Keratinocyte (primary cell): Measurements from ENCODE around the gene HELZ. TPM values are rescaled to one million over a fixed set of nuclear protein-coding genes. Genes with fewer than 3 reads are reported as not detected.

Experiments used
- DNase-seq: peaks from one replicate; pipeline ENCODE4 v3.0.0-alpha.2; 2011; ENCODE audit warnings: low read depth, missing footprints, low spot score
- FAIRE-seq: peaks from 2 replicates; lab custom pipeline; 2011; peaks lifted over from hg19 to GRCh38; lab: Jason Lieb, UNC
- H2AFZ ChIP-seq: 2 replicates; pipeline ENCODE4 v1.6.0; 2012; ENCODE audit warnings: low read length, control low read depth, inconsistent platforms; ENCODE audit not compliant: control insufficient read depth
- H3K27ac ChIP-seq: 2 replicates; pipeline ENCODE4 v1.5.1; 2011; ENCODE audit warnings: low read length; ENCODE audit not compliant: control insufficient read depth, insufficient read depth
- H3K27me3 ChIP-seq: 3 replicates; pipeline ENCODE4 v1.6.0; 2011; ENCODE audit warnings: low read length; ENCODE audit not compliant: control insufficient read depth, insufficient read depth; ENCODE audit errors: extremely low read depth
- H3K36me3 ChIP-seq, 2 experiments: 2 replicates in 1 of 2; 3 replicates in 1 of 2; pipeline ENCODE4 v1.5.1; 2011; ENCODE audit warnings: low read length in 2 of 2, mild to moderate bottlenecking in 1 of 2; ENCODE audit not compliant: control insufficient read depth in 2 of 2, insufficient read depth in 2 of 2; ENCODE audit errors: extremely low read depth in 1 of 2
- H3K4me1 ChIP-seq: 3 replicates; pipeline ENCODE4 v1.5.1; 2011; ENCODE audit warnings: low read length; ENCODE audit not compliant: control insufficient read depth, insufficient read depth; ENCODE audit errors: extremely low read depth
- H3K4me2 ChIP-seq: 3 replicates; pipeline ENCODE4 v1.6.0; 2011; ENCODE audit warnings: low read depth, low read length; ENCODE audit not compliant: control insufficient read depth, insufficient read depth; ENCODE audit errors: extremely low read depth
- H3K4me3 ChIP-seq, 3 experiments: fragments of 200-600 bp in 1 of 3; sonication (generic) in 1 of 3; 2 replicates in 2 of 3; 3 replicates in 1 of 3; pipeline ENCODE4 v1.5.1; 2011 to 2016; ENCODE audit warnings: low read length in 3 of 3, mild to moderate bottlenecking in 3 of 3, control low read depth in 2 of 3, inconsistent platforms in 1 of 3, low read depth in 1 of 3, mixed read lengths in 1 of 3, mixed run types in 1 of 3, moderate library complexity in 1 of 3; ENCODE audit not compliant: control insufficient read depth in 2 of 3, insufficient read depth in 2 of 3; ENCODE audit errors: extremely low read depth in 1 of 3
- H3K79me2 ChIP-seq: 2 replicates; pipeline ENCODE4 v1.6.0; 2012; ENCODE audit warnings: low read length; ENCODE audit not compliant: control insufficient read depth, insufficient read depth
- H3K9ac ChIP-seq: 3 replicates; pipeline ENCODE4 v1.6.0; 2011; ENCODE audit warnings: low read length; ENCODE audit not compliant: control insufficient read depth, insufficient read depth; ENCODE audit errors: extremely low read depth
- H3K9me1 ChIP-seq: 3 replicates; pipeline ENCODE4 v1.6.0; 2011; ENCODE audit warnings: low read length; ENCODE audit not compliant: control insufficient read depth, insufficient read depth; ENCODE audit errors: extremely low read depth
- H3K9me3 ChIP-seq: 2 replicates; pipeline ENCODE4 v1.5.1; 2012; ENCODE audit warnings: low read depth, low read length; ENCODE audit not compliant: control insufficient read depth
- H4K20me1 ChIP-seq: 3 replicates; pipeline ENCODE4 v1.6.0; 2011; ENCODE audit warnings: low read length; ENCODE audit not compliant: control insufficient read depth, insufficient read depth; ENCODE audit errors: extremely low read depth
- EZH2 ChIP-seq: IDR thresholded peaks from one replicate; pipeline ENCODE4 v1.6.1; 2012; ENCODE audit warnings: inconsistent platforms, mild to moderate bottlenecking, low read length, moderate library complexity
- dilution Hi-C: fragments of 300-500 bp; cut with MboI; formaldehyde crosslinking; loops from one replicate; pipeline ENCODE4 v1.7.0; 2020; ENCODE audit warnings: low sequenced_read_pairs; ENCODE audit not compliant: extremely low pct_ligation_motif_present
- polyA plus RNA-seq, 5 experiments: library from polyadenylated mRNA; depleted of rRNA in 3 of 5; stranded (reverse) in 3 of 5; stranded (forward) in 1 of 5; unstranded in 1 of 5; fragments of >200 nt; gene quantifications; 1 replicate in 1 of 5; 2 replicates in 3 of 5; 3 replicates in 1 of 5; pipeline versions ENCODE4 v1.2.1 to v1.2.3, GENCODE V29; 2011 to 2012; ENCODE audit warnings: missing spikeins in 2 of 5, low read depth in 1 of 5, low replicate concordance in 1 of 5
- TF ChIP-seq, protein P1 (sequence below), 3 experiments: IDR thresholded peaks in 1 of 3; conservative IDR thresholded peaks in 1 of 3; optimal IDR thresholded peaks in 1 of 3; 2 replicates in 2 of 3; 3 replicates in 1 of 3; pipeline versions ENCODE3 to v1.5.1; 2011; ENCODE audit warnings: low read length in 3 of 3, mild to moderate bottlenecking in 3 of 3, moderate library complexity in 2 of 3, control low read depth in 1 of 3, inconsistent platforms in 1 of 3; ENCODE audit not compliant: insufficient read depth in 2 of 3; ENCODE audit errors: extremely low read depth in 1 of 3

HELZ gene
- polyA plus RNA-seq, 1 donor (not counting 4 experiments of a cell fraction or from before 2014, with no cell fraction given) = 18.2 TPM

DNA sequence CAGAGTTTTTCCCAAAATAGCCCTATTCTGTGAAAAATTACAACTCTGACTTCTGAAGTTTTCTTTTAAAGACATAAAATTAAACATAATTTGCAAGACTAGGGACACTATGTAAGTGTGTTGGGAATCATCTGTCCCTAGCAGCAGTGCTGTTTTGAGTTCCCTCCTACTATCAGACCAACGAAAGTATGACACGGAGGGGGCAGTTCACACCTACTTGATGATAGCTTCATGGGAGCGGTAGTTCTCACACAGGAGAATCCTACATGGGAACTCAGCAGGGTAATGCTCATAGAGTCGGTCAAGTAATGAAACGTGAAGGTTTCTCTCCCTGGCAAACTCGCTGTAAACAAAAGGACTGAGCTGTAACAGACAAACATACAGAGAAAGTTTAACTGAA lies 96.6 kb downstream of the HELZ start:
- H2AFZ ChIP-seq = no peak overlapping the region
- H3K36me3 ChIP-seq = peaks cover 6 to 12% of the 10 kb centered on the region in 2 experiments
- no peaks in the 10 kb centered on the region for H3K27me3 ChIP-seq
- no peak overlapping the region for H3K4me3 ChIP-seq
- H3K4me2 ChIP-seq = no peak overlapping the region
- no peaks in the 10 kb centered on the region for H3K9me1 ChIP-seq
- H3K9ac ChIP-seq = no peak overlapping the region
- FAIRE-seq (no peak), DNase-seq (no peak)
- TF ChIP-seq, protein P1, sequence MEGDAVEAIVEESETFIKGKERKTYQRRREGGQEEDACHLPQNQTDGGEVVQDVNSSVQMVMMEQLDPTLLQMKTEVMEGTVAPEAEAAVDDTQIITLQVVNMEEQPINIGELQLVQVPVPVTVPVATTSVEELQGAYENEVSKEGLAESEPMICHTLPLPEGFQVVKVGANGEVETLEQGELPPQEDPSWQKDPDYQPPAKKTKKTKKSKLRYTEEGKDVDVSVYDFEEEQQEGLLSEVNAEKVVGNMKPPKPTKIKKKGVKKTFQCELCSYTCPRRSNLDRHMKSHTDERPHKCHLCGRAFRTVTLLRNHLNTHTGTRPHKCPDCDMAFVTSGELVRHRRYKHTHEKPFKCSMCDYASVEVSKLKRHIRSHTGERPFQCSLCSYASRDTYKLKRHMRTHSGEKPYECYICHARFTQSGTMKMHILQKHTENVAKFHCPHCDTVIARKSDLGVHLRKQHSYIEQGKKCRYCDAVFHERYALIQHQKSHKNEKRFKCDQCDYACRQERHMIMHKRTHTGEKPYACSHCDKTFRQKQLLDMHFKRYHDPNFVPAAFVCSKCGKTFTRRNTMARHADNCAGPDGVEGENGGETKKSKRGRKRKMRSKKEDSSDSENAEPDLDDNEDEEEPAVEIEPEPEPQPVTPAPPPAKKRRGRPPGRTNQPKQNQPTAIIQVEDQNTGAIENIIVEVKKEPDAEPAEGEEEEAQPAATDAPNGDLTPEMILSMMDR (optimal IDR thresholded peaks at IDR 0.05 in 1 of 3, IDR thresholded peaks at IDR 0.05 in 1 of 3, conservative IDR thresholded peaks at IDR 0.05 in 1 of 3; ENCODE audit: extremely low read depth in 1 of 3, insufficient read depth in 2 of 3, low read length in 3 of 3) = no peak
- TF ChIP-seq EZH2 = no peak
- H4K20me1 ChIP-seq = no peaks in the 10 kb centered on the region
- H3K9me3 ChIP-seq = no peaks in the 10 kb centered on the region
- H3K4me1 ChIP-seq = peaks cover 10% of the 10 kb centered on the region
- no peaks in the 10 kb centered on the region for H3K79me2 ChIP-seq
- no peak overlapping the region for H3K27ac ChIP-seq
- dilution Hi-C loops = no loop called here

DNA sequence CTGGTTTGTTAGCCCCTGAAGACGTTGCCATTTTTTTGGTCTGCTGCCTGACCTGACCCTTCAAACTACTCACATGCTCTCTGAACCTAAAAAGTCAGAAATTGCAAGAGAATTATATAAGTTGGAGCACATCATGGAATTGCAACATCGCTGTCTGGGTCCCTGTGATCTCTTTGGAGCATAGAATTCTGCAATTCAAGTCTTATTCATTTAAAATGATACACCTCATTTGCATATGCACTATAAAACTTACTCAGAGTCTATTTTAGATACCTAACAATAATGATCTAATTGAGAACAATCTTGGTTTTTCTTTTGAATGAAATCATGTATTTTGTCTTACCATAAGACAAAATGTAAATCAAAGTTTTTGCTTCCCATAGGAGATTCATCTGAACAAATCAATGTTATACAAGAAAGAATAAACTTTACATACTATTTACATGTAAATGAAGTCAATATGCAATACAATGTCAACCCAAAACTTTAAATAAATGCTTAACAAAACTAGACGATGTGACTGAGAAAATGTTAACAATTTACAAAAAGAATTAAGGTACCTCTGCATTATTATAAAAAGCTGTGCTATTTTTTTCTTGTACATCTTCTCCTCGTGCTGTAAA lies 99.7 kb downstream of the HELZ start:
- H3K27ac ChIP-seq = no peak overlapping the region
- H3K4me1 ChIP-seq = peaks cover 4% of the 10 kb centered on the region
- FAIRE-seq (no peak), DNase-seq (no peak)
- H4K20me1 ChIP-seq = no peaks in the 10 kb centered on the region
- H3K9me3 ChIP-seq = no peaks in the 10 kb centered on the region
- H3K36me3 ChIP-seq = peaks cover 4 to 12% of the 10 kb centered on the region in 2 experiments
- no peaks in the 10 kb centered on the region for H3K9me1 ChIP-seq
- H3K27me3 ChIP-seq = no peaks in the 10 kb centered on the region
- no peak overlapping the region for H3K4me2 ChIP-seq
- H3K79me2 ChIP-seq = no peaks in the 10 kb centered on the region
- dilution Hi-C loops = no loop called here
- no peak overlapping the region for H3K4me3 ChIP-seq
- TF ChIP-seq, protein P1 (optimal IDR thresholded peaks at IDR 0.05 in 1 of 3, IDR thresholded peaks at IDR 0.05 in 1 of 3, conservative IDR thresholded peaks at IDR 0.05 in 1 of 3; ENCODE audit: extremely low read depth in 1 of 3, insufficient read depth in 2 of 3, low read length in 3 of 3) = no peak
- TF ChIP-seq EZH2 = no peak
- no peak overlapping the region for H3K9ac ChIP-seq
- no peak overlapping the region for H2AFZ ChIP-seq
